HCT116 (cell line): ENCODE results near the gene XPA. TPM values are rescaled to one million over a fixed set of nuclear protein-coding genes. Genes with fewer than 3 reads are reported as not detected.

ENCODE experiments used
- ATAC-seq: fragments of 200-7000 bp; cut with Tn5 transposase; 2 replicates; pipeline ENCODE4 v1.9.1; 2020; ENCODE audit warnings: mild to moderate bottlenecking, moderate library complexity
- BruUV-seq: library from RNA; stranded (reverse); fragments of 400-500 nt; replicated peaks from 2 replicates; lab custom pipeline; 2021; lab: Mats Ljungman, UMichigan
- CTCF ChIA-PET: fragments of 300-600 bp; sonication (Branson Sonifier 250); formaldehyde crosslinking; loops from one replicate; lab custom pipeline; 2021; ENCODE audit warnings: antibody characterized with exemption; lab: Charles Lee
- POLR2A ChIA-PET: fragments of 300-600, 350-600 bp; sonication (Branson Sonifier 250); formaldehyde crosslinking; loops from one replicate; lab custom pipeline; 2021; ENCODE audit warnings: antibody characterized with exemption; lab: Charles Lee
- RAD21 ChIA-PET, 2 experiments: fragments of 300-600 bp; sonication (Branson Sonifier 250); formaldehyde crosslinking; loops; one replicate each; lab custom pipeline; 2023; ENCODE audit warnings: low total read pairs in 2 of 2; ENCODE audit not compliant: uncharacterized antibody in 2 of 2, unreplicated experiment in 2 of 2, low non-redundant PET in 1 of 2; lab: Charles Lee
- DNase-seq: peaks from one replicate; pipeline ENCODE4 v3.0.0-alpha.2; 2010; ENCODE audit warnings: low read depth, low spot score
- H2AFZ ChIP-seq: fragments of 200-600 bp; shearing (Covaris generic), sonication (generic); 2 replicates; pipeline ENCODE4 v1.6.1; 2017; ENCODE audit warnings: low read depth, mixed run types, mixed read lengths, antibody characterized with exemption, low read length; ENCODE audit not compliant: poor library complexity, severe bottlenecking
- H3K27ac ChIP-seq: 2 replicates; pipeline ENCODE4 v1.5.1; 2012; ENCODE audit warnings: low read depth, low read length
- H3K27me3 ChIP-seq: fragments of 200-600 bp; sonication (generic); 2 replicates; pipeline ENCODE4 v1.6.1; 2016; ENCODE audit warnings: mixed run types, low read length, mixed read lengths; ENCODE audit not compliant: insufficient read depth
- H3K36me3 ChIP-seq, 2 experiments: fragments of 200-500 bp in 1 of 2; fragments of 200-600 bp in 1 of 2; sonication (Bioruptor generic) in 1 of 2; sonication (generic) in 1 of 2; 2 replicates each; pipeline versions ENCODE4 v1.5.1 to v1.6.1; 2014 to 2016; ENCODE audit warnings: low read length in 2 of 2, inconsistent platforms in 1 of 2, mixed read lengths in 1 of 2, mixed run types in 1 of 2; ENCODE audit not compliant: insufficient read depth in 2 of 2, control insufficient read depth in 1 of 2
- H3K4me1 ChIP-seq, 2 experiments: fragments of 200-600 bp in 1 of 2; sonication (generic) in 1 of 2; 2 replicates each; pipeline versions ENCODE4 v1.5.1 to v1.6.1; 2012 to 2017; ENCODE audit warnings: low read length in 2 of 2, inconsistent platforms in 1 of 2, mild to moderate bottlenecking in 1 of 2, mixed read lengths in 1 of 2, mixed run types in 1 of 2, moderate library complexity in 1 of 2; ENCODE audit not compliant: insufficient read depth in 2 of 2, control insufficient read depth in 1 of 2
- H3K4me2 ChIP-seq: fragments of 200-600 bp; sonication (generic); 2 replicates; pipeline ENCODE4 v1.6.1; 2017; ENCODE audit warnings: mixed run types, low read length, mixed read lengths
- H3K4me3 ChIP-seq, 2 experiments: fragments of 200-600 bp in 1 of 2; sonication (generic) in 1 of 2; replicated peaks in 1 of 2; 2 replicates each; pipeline ENCODE4 v1.5.1; 2011 to 2016; ENCODE audit warnings: low read length in 2 of 2, control low read depth in 1 of 2, low read depth in 1 of 2, mild to moderate bottlenecking in 1 of 2, mixed read lengths in 1 of 2, mixed run types in 1 of 2
- H3K79me2 ChIP-seq: fragments of 200-600 bp; sonication (generic); 2 replicates; pipeline ENCODE4 v1.6.1; 2017; ENCODE audit warnings: mild to moderate bottlenecking, mixed run types, low read length, moderate library complexity, mixed read lengths; ENCODE audit not compliant: insufficient read depth
- H3K9ac ChIP-seq: fragments of 200-600 bp; sonication (generic); 2 replicates; pipeline ENCODE4 v1.6.1; 2016; ENCODE audit warnings: low read length, mixed read lengths
- H3K9me2 ChIP-seq: fragments of 200-600 bp; sonication (generic), shearing (Covaris generic); 2 replicates; pipeline ENCODE4 v1.6.1; 2017; ENCODE audit warnings: mixed run types, mild to moderate bottlenecking, moderate library complexity; ENCODE audit not compliant: insufficient read depth
- H3K9me3 ChIP-seq, 2 experiments: fragments of 200-500 bp in 1 of 2; fragments of 200-600 bp in 1 of 2; sonication (Bioruptor generic) in 1 of 2; sonication (generic) in 1 of 2; 2 replicates each; pipeline ENCODE4 v1.6.1; 2014 to 2017; ENCODE audit warnings: low read length in 2 of 2, mixed read lengths in 2 of 2, inconsistent platforms in 1 of 2, low read depth in 1 of 2, mild to moderate bottlenecking in 1 of 2, mixed run types in 1 of 2, moderate library complexity in 1 of 2; ENCODE audit not compliant: control insufficient read depth in 1 of 2, insufficient read depth in 1 of 2
- H4K20me1 ChIP-seq: fragments of 200-600 bp; sonication (generic), shearing (Covaris generic); 2 replicates; pipeline ENCODE4 v1.6.1; 2017; ENCODE audit warnings: mixed run types, mild to moderate bottlenecking, moderate library complexity; ENCODE audit not compliant: insufficient read depth
- ATF3 ChIP-seq: IDR thresholded peaks from 2 replicates; pipeline ENCODE4 v1.6.1; 2012
- CBX3 ChIP-seq: IDR thresholded peaks from 2 replicates; pipeline ENCODE4 v1.6.1; 2012; ENCODE audit warnings: low read depth
- CTCF ChIP-seq, 3 experiments: fragments of 200-600 bp in 1 of 3; sonication (generic) in 1 of 3; IDR thresholded peaks in 2 of 3; conservative IDR thresholded peaks in 1 of 3; 2 replicates each; pipeline ENCODE4 v1.5.1; 2012 to 2017; ENCODE audit warnings: low read depth in 2 of 3, low read length in 2 of 3, antibody characterized with exemption in 1 of 3, borderline replicate concordance in 1 of 3, control low read depth in 1 of 3, mild to moderate bottlenecking in 1 of 3, mixed read lengths in 1 of 3, mixed run types in 1 of 3, moderate library complexity in 1 of 3; ENCODE audit not compliant: insufficient read depth in 1 of 3
- FOSL1 ChIP-seq: IDR thresholded peaks from 2 replicates; pipeline ENCODE4 v1.6.1; 2012; ENCODE audit warnings: low read depth
- JUND ChIP-seq: IDR thresholded peaks from 2 replicates; pipeline ENCODE4 v1.6.1; 2012
- POLR2AphosphoS5 ChIP-seq: IDR thresholded peaks from 2 replicates; pipeline ENCODE4 v1.6.1; 2011; ENCODE audit warnings: mild to moderate bottlenecking, low read depth, low read length, moderate library complexity
- RAD21 ChIP-seq: IDR thresholded peaks from 2 replicates; pipeline ENCODE4 v1.6.1; 2012; ENCODE audit warnings: low read depth, mild to moderate bottlenecking
- REST ChIP-seq: IDR thresholded peaks from 2 replicates; pipeline ENCODE4 v1.6.1; 2012; ENCODE audit warnings: low read depth
- SIN3A ChIP-seq: IDR thresholded peaks from 2 replicates; pipeline ENCODE4 v1.6.1; 2012; ENCODE audit warnings: low read depth
- TCF7L2 ChIP-seq: IDR thresholded peaks from 2 replicates; pipeline ENCODE4 v1.7.0; 2011; ENCODE audit warnings: borderline replicate concordance, inconsistent platforms; ENCODE audit not compliant: insufficient read depth, insufficient read length; ENCODE audit errors: extremely low read depth
- ZBTB33 ChIP-seq: IDR thresholded peaks from 2 replicates; pipeline ENCODE4 v1.6.1; 2011; ENCODE audit warnings: mild to moderate bottlenecking, low read length, moderate library complexity; ENCODE audit not compliant: insufficient replicate concordance; ENCODE audit errors: extremely low read depth
- intact Hi-C: fragments of 100-400 bp; cut with micrococcal nuclease; formaldehyde crosslinking; loops from 2 replicates; pipeline ENCODE4 v1.10.0; 2022
- total RNA-seq: library from RNA; stranded (reverse); gene quantifications from one replicate; pipeline ENCODE4 v1.2.1, GENCODE V29; 2021; ENCODE audit not compliant: unreplicated experiment

The XPA gene
- total RNA-seq, 1 experiment from 2014 or later = 9.3 TPM

- no peak overlapping the region for H3K4me2 ChIP-seq
- intact Hi-C loops = no loop called here
- peaks cover 2 to 6% of the 10 kb centered on the region in 2 experiments; a peak in 3 of 4 replicates for H3K36me3 ChIP-seq
- no peak for ATAC-seq
- H3K9me3 ChIP-seq = no peaks in the 10 kb centered on the region
- RAD21 ChIA-PET = no interaction called here
- POLR2A ChIA-PET = no interaction called here
- H3K9ac ChIP-seq = no peak overlapping the region
- H3K27me3 ChIP-seq = no peaks in the 10 kb centered on the region
- H3K4me1 ChIP-seq = peaks cover 3 to 8% of the 10 kb centered on the region in 2 experiments; a peak in 2 of 4 replicates
- no TSS peak for BruUV-seq
- H4K20me1 ChIP-seq = no peaks in the 10 kb centered on the region
- no peak overlapping the region for H3K27ac ChIP-seq
- 0 out of 6 replicates have a peak, but pooled peaks of 1 of the 3 experiments have one; percentile 3 for TF ChIP-seq CTCF (IDR thresholded peaks at IDR 0.05 in 2 of 3, conservative IDR thresholded peaks at IDR 0.05 in 1 of 3; ENCODE audit: borderline replicate concordance in 1 of 3, insufficient read depth in 1 of 3, low read depth in 2 of 3, low read length in 2 of 3)
- no peak for TF ChIP-seq RAD21
- no peak overlapping the region for H3K4me3 ChIP-seq
- no peaks in the 10 kb centered on the region for H3K9me2 ChIP-seq
- H2AFZ ChIP-seq = no peak overlapping the region
- CTCF ChIA-PET = no interaction called here
- DNase-seq = no peak
- H3K79me2 ChIP-seq = peaks cover 43% of the 10 kb centered on the region
These were observed 68.0 kb downstream of the XPA start for GRCh38 chr9:97629156-97629555.

- peaks cover 2 to 9% of the 10 kb centered on the region in 2 experiments; a peak in 3 of 4 replicates for H3K36me3 ChIP-seq
- TF ChIP-seq JUND (no peak), CBX3 (no peak), SIN3A (no peak), RAD21 (no peak), REST (no peak), ZBTB33 (no peak), TCF7L2 (no peak), FOSL1 (no peak), ATF3 (no peak), POLR2AphosphoS5 (no peak)
- no peaks in the 10 kb centered on the region for H3K27me3 ChIP-seq
- H4K20me1 ChIP-seq = no peaks in the 10 kb centered on the region
- H3K4me3 ChIP-seq = no peak overlapping the region
- ATAC-seq (no peak), DNase-seq (no peak)
- ChIA-PET CTCF (interaction anchor here (0.8 kb wide), 1 partner anchor 10 kb away, joined by 3 read pairs; no protein-coding TSS in a partner anchor), RAD21 (no interaction called here), POLR2A (no interaction called here)
- H3K9me3 ChIP-seq = no peaks in the 10 kb centered on the region
- no TSS peak for BruUV-seq
- no peak overlapping the region for H3K9ac ChIP-seq
- H3K4me2 ChIP-seq = no peak overlapping the region
- no peak overlapping the region for H3K27ac ChIP-seq
- H3K4me1 ChIP-seq = peaks cover 3 to 8% of the 10 kb centered on the region in 2 experiments; a peak in 2 of 4 replicates
- H3K79me2 ChIP-seq = peaks cover 38% of the 10 kb centered on the region
- H2AFZ ChIP-seq = no peak overlapping the region
- no peaks in the 10 kb centered on the region for H3K9me2 ChIP-seq
- intact Hi-C loops = no loop called here
These were observed 68.5 kb downstream of the XPA start for GRCh38 chr9:97628668-97629067.
